DMS79 (cell line): Measurements from ENCODE around the gene PSMB8.

Experiments
- DNase-seq: peaks from one replicate; lab custom pipeline; 2025; lab: John Stamatoyannopoulos, UW

The PSMB8 gene

GRCh38 chr6:32792901-32793435 is 50.9 kb downstream of the PSMB8 start:
- DNase-seq: no peak
